ENCODE data around the gene LUZP2.

Gene LUZP2

DNA sequence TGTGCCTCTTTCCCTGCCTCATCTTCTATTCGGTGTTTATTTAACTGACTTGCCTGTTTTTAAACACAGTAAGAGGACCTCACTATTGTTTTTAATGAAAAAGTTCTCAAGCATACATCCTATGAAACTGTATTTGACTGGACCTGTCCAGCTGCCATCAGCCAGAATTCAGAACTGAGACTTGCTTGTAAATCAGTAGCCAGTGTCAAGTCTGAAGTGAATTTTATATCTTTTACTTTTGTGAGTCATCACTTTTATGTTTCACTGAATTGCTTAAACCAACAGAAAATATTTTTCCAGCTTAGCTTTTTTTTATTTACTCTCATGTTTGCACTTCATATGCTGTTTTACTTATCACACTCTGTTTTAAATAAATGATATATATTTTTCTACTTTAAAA is 88.3 kb downstream of the LUZP2 start:
- TF ChIP-seq, protein P1, sequence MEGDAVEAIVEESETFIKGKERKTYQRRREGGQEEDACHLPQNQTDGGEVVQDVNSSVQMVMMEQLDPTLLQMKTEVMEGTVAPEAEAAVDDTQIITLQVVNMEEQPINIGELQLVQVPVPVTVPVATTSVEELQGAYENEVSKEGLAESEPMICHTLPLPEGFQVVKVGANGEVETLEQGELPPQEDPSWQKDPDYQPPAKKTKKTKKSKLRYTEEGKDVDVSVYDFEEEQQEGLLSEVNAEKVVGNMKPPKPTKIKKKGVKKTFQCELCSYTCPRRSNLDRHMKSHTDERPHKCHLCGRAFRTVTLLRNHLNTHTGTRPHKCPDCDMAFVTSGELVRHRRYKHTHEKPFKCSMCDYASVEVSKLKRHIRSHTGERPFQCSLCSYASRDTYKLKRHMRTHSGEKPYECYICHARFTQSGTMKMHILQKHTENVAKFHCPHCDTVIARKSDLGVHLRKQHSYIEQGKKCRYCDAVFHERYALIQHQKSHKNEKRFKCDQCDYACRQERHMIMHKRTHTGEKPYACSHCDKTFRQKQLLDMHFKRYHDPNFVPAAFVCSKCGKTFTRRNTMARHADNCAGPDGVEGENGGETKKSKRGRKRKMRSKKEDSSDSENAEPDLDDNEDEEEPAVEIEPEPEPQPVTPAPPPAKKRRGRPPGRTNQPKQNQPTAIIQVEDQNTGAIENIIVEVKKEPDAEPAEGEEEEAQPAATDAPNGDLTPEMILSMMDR (IDR thresholded peaks at IDR 0.05; ENCODE audit: insufficient read depth, low read depth, low read length, missing control alignments) = no peak
- H3K4me3 ChIP-seq (ENCODE audit: low read length) = no peak overlapping the region
- no peak for DNase-seq (ENCODE audit: low read depth)

DNA sequence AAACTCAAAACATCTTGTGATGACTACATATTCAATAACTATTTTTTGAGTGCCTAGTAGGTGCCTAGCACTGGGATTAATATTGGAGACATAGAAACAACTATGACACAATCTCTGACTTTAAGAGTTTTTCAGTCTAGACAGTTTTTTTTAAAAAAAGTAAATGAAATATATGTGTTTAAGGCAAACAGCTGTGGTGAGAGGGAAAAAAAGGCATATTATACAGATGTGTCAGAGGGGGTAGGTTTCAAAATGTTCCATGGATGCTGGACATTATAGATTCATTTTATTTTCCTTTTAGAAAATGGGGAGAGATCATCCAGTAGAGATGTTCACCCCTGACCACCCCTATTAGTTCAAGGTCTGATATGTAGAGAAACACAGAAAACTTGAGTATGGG is 90.8 kb downstream of the LUZP2 start:
- no peak overlapping the region for H3K4me3 ChIP-seq (ENCODE audit: low read length)
- DNase-seq (ENCODE audit: low read depth) = no peak
- TF ChIP-seq, protein P1 (IDR thresholded peaks at IDR 0.05; ENCODE audit: insufficient read depth, low read depth, low read length, missing control alignments) = no peak

DNA sequence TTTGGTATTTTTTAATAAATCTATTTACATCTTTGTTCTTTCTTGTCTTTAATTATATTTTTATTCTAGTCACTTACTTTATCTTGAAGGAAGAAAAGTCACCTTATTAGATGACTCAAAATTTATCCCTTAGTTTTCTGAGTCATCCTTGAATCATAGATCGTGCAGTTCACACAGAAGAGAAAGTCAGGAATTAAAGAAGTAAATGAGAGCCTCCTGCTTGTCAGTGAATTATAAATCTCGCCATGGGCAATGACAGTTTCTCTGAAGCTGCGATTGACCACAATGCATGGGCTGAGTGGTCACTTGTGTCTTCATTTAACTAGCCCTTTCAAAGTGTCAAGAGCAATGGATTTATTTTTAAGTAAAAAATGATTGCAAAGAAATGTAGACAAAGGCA is 91.2 kb downstream of the LUZP2 start:
- peak; percentile 65 for DNase-seq (ENCODE audit: low read depth)
- no peak overlapping the region for H3K4me3 ChIP-seq (ENCODE audit: low read length)
- TF ChIP-seq, protein P1 (IDR thresholded peaks at IDR 0.05; ENCODE audit: insufficient read depth, low read depth, low read length, missing control alignments) = no peak

DNA sequence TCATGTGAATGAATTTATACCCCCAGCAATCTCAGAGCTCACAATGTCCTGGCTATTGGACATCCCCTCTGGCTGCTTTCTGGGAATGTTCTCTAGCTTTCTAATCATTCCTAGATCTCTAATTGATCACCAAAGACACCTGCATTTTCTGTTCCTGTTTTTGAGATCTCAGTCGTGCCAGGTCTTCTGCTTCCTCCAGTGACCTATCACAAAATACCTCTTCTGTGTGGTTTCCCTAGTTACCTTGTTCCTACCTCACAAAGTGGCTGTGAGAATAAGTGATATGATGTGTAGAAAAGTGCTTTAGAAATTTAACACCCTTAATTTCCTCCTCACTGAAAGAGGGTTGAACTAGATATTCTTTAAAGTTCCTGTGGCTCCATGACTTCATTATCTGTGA is 92.2 kb downstream of the LUZP2 start:
- TF ChIP-seq, protein P1 (IDR thresholded peaks at IDR 0.05; ENCODE audit: insufficient read depth, low read depth, low read length, missing control alignments) = no peak
- DNase-seq (ENCODE audit: low read depth) = no peak
- no peak overlapping the region for H3K4me3 ChIP-seq (ENCODE audit: low read length)

DNA sequence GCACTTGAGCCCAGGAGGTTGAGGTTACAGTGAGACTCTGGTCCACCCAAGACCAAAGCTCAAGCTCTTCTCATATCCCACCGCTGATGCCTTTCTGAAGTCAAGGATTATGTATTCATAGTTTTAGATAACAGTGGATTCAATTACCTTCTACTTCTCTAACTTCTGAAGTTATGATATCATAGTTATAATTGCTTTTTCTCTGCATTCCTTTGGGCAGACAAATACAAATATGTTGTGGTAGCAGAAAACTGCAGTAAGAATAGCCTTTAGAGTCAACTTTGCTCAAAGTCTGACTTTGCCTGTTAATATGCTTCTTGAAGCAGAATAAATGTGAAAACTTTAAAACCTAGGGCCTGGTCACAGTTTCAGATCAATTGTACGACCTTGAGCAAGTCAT is 94.4 kb downstream of the LUZP2 start:
- TF ChIP-seq, protein P1 (IDR thresholded peaks at IDR 0.05; ENCODE audit: insufficient read depth, low read depth, low read length, missing control alignments) = no peak
- DNase-seq (ENCODE audit: low read depth) = no peak
- H3K4me3 ChIP-seq (ENCODE audit: low read length) = no peak overlapping the region

DNA sequence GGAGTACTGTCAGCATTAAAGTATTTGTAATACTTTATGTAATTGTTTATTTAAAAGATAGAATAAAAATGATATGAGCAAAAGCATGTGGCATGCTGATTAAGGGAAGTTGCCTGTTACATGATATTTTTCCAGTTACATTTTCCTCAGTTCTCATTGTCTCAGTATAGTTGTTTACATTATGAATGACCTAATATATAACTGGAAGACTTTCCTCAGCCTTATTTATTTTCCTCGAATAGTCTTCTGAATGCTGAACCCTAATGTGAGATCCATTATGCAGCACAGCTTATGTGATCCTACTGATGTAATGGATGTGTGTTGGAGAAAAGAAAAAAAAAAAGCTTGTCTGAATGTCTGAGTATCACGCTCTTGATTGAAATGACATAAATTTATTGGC is 95.5 kb downstream of the LUZP2 start:
- TF ChIP-seq, protein P1 (IDR thresholded peaks at IDR 0.05; ENCODE audit: insufficient read depth, low read depth, low read length, missing control alignments) = no peak
- H3K4me3 ChIP-seq (ENCODE audit: low read length) = no peak overlapping the region
- DNase-seq (ENCODE audit: low read depth) = no peak

DNA sequence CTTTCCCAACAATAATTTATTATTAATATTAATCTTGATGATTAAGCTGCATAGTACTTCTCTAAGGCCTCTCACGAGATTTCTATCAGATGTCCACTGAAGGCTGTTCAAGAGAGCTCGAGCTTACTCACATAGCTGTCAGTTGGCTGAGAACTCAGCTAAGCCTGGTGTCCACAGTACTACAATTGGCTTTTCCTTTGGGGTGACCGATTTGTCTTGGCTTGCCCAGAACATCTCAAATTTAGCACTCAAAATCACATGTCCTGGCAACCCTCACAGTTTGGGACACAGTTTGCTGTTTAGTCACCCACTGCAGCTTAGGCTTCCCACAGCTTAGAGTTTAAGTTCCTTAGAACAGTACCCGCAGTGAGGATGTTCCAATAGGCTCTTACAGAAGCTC is 96.5 kb downstream of the LUZP2 start:
- DNase-seq (ENCODE audit: low read depth) = peak; percentile 13
- TF ChIP-seq, protein P1 (IDR thresholded peaks at IDR 0.05; ENCODE audit: insufficient read depth, low read depth, low read length, missing control alignments) = no peak

More for the DNA sequence above, 96.5 kb downstream of the LUZP2 start:
- no peak overlapping the region for H3K4me3 ChIP-seq (ENCODE audit: low read length)
